GM19397 (cell line): ENCODE results near the gene KLHL40.

Experiments
- ATAC-seq: cut with Tn5 transposase; IDR thresholded peaks from one replicate; pipeline ENCODE4 v1.9.1; 2021; ENCODE audit warnings: mild to moderate bottlenecking, moderate library complexity; ENCODE audit not compliant: unreplicated experiment

The KLHL40 gene

GRCh38 chr3:42735615-42736014 lies 50.3 kb downstream of the KLHL40 start:
- ATAC-seq = no peak

GRCh38 chr3:42736081-42736480 lies 50.7 kb downstream of the KLHL40 start:
- no peak for ATAC-seq

GRCh38 chr3:42736531-42736930 lies 51.2 kb downstream of the KLHL40 start:
- ATAC-seq = no peak

DNA sequence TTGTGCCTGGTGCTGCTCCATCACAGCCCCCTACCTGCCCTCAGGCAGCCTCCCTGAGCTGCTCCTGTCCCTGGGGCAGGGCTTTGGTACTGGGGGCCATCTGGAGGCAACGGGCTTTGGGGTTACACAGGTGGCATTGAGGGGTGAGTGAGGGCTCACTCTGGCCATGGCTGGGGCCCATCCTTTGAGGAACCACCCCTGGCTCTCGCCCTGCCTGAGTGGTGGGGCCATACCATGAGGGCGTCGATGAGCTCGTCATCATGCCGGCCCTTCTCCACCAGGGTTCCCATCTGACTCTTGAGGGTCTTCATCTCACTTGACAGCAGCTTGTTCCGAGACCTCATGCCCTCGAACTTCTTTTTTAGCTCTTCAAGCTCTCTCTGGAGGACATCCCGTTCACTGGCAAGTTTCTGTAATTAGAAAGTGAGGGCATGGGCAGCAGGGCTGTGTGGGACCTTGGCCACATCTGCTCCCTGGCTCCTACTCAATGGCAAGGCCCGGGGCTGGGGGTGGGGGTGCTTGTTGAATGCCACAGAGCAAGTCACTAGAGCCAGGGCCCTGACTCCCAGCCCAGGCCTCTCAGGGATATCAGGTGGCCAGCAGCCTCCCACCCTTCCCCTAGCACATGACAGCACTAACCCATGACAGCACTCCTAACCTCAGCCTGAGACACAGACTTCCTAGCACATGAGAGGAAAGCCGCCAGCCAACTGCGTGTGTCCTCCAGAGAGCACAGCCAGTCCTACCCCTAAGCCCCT lies 54.2 kb downstream of the KLHL40 start:
- ATAC-seq = no peak

- ATAC-seq = no peak
These were observed 56.5 kb downstream of the KLHL40 start for GRCh38 chr3:42741796-42742195.
